DMS153 treated with DMSO at 0.1 percent for 48 hours (cell line): ENCODE measurements around the gene EIF4G3.
A peak's percentile ranks its signal among the peaks of the same experiment; 100 is the strongest.
"Not testable (repeated sequence)": the region's sequence is repeated elsewhere in the genome, so short reads cannot be mapped to it uniquely, and the experiment has no call there.

ENCODE experiments used
- DNase-seq: peaks from one replicate; lab custom pipeline; 2025; ENCODE audit not compliant: unreplicated experiment; lab: John Stamatoyannopoulos, UW

Gene EIF4G3

GRCh38 chr1:20958430-20958829, 218.3 kb downstream of the EIF4G3 start:
- no peak for DNase-seq

GRCh38 chr1:20956272-20956671, 220.4 kb downstream of the EIF4G3 start:
- DNase-seq, result no peak

GRCh38 chr1:20950679-20951078, 226.0 kb downstream of the EIF4G3 start:
- no peak for DNase-seq

- no peak for DNase-seq
Measured at GRCh38 chr1:20949871-20950590, 226.7 kb downstream of the EIF4G3 start.

GRCh38 chr1:20948101-20948500, 228.6 kb downstream of the EIF4G3 start:
- DNase-seq, result no peak

GRCh38 chr1:20947409-20947808, 229.3 kb downstream of the EIF4G3 start:
- no peak for DNase-seq

- DNase-seq, result no peak
Measured at GRCh38 chr1:20936621-20937020, 240.1 kb downstream of the EIF4G3 start.

GRCh38 chr1:20936216-20936615, 240.5 kb downstream of the EIF4G3 start:
- DNase-seq, result no peak

- DNase-seq, result no peak
Measured at GRCh38 chr1:20935717-20936116, 241.0 kb downstream of the EIF4G3 start.

- DNase-seq, result no peak
Measured at GRCh38 chr1:20932437-20932977, 244.2 kb downstream of the EIF4G3 start.

GRCh38 chr1:20931930-20932436, 244.7 kb downstream of the EIF4G3 start:
- DNase-seq, result no peak

- DNase-seq, result no peak
Measured at GRCh38 chr1:20930427-20930826, 246.3 kb downstream of the EIF4G3 start.

GRCh38 chr1:20928146-20928545, 248.6 kb downstream of the EIF4G3 start:
- no peak for DNase-seq

- no peak for DNase-seq
Measured at GRCh38 chr1:20921285-20921684, 255.4 kb downstream of the EIF4G3 start.

- DNase-seq, result no peak
Measured at GRCh38 chr1:20913242-20913641, 263.5 kb downstream of the EIF4G3 start.

- DNase-seq, result not testable (repeated sequence)
Measured at GRCh38 chr1:20907526-20907925, 269.2 kb downstream of the EIF4G3 start.

- DNase-seq, result no peak
Measured at GRCh38 chr1:20903437-20903836, 273.3 kb downstream of the EIF4G3 start.

GRCh38 chr1:20900056-20900455, 276.6 kb downstream of the EIF4G3 start:
- no peak for DNase-seq

GRCh38 chr1:20899154-20899972, 277.3 kb downstream of the EIF4G3 start:
- no peak for DNase-seq

GRCh38 chr1:20896826-20897225, 279.9 kb downstream of the EIF4G3 start:
- DNase-seq, result peak; percentile 56

- DNase-seq, result no peak
Measured at GRCh38 chr1:20893931-20894330, 282.8 kb downstream of the EIF4G3 start.

GRCh38 chr1:20891091-20891490, 285.6 kb downstream of the EIF4G3 start:
- no peak for DNase-seq
